ENCODE measurements around the gene ALDH1A1.

- no peak for TF ChIP-seq POLR2AphosphoS5 (IDR thresholded peaks at IDR 0.05; ENCODE audit: borderline replicate concordance, low read depth, low read length)
- TF ChIP-seq EZH2 (IDR thresholded peaks at IDR 0.05) = no peak
These were observed 42.5 kb upstream of the ALDH1A1 start for GRCh38 chr9:72995131-72996024.

Measured in SK-N-MC (cell line).